ENCODE data around the gene HOXD10.

The HOXD10 gene

DNA sequence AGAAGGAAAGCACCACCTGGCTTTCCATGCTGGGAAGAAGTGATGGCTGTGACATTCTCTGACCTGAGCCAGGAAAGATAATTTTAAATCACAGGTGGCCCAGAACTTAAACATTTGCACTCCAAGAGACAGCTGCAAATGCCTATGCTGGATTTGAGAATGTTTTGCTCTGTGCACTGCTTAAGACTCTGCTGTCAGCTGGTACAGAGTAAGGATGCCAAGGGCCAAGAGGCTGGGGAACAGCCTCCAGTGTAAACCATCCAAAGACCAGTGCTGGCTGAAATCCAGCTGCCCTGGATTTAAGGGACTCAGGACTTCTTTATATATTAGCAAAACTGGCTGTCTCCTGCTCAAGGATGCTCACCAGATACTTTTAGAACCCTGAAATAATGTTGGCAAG lies 16.8 kb downstream of the HOXD10 start:
- no peak for DNase-seq (ENCODE audit: low read depth in 1 of 2, low spot score in 1 of 2)
- in situ Hi-C loops (cut with HindIII; ENCODE audit: low pct_unique_long_range_greater_than_20kb, low sequenced_read_pairs): no loop called here
- TF ChIP-seq JUND (IDR thresholded peaks at IDR 0.05; ENCODE audit: low read depth): no peak

DNA sequence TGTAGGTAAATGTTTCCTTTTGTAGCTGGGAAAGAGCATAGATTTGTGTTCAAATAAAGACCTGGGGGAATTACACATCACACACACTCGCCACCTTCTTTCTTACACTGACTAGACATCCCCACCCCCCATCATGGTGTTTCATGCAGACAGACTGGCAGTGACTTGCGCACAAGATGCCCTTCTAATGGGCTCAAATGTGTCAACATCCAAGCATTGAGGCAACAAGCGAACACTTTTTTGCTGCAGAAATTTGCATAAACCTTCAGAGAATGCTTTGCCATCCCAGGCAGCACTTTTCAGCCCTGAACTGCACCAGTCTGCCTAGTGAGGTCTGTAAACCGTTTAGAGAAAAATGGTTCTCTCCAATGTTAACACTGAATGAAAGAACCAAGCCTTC lies 17.5 kb downstream of the HOXD10 start:
- in situ Hi-C loops (cut with HindIII; ENCODE audit: low pct_unique_long_range_greater_than_20kb, low sequenced_read_pairs): no loop called here
- DNase-seq (ENCODE audit: low read depth in 1 of 2, low spot score in 1 of 2): no peak
- no peak for TF ChIP-seq JUND (IDR thresholded peaks at IDR 0.05; ENCODE audit: low read depth)

DNA sequence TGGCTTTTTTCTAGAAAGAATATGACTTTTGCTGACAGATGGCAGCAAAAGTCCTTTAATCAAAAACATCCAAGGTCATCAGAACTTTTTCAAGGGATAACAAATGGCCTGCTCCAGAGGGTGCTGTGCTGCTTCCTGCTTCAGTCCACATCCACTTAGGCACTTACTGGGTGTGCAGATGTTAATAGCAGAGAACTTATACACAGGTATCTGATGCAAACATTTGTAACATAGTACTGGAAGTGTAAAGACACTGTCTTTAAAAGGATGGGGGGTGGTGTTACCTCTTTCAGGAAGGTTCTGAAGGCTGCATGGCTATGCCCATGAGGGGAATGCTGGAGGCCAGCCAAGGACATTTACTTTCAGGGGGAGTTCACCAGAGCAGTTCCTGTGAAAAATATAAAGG lies 18.5 kb downstream of the HOXD10 start:
- peak in 1 of 2 experiments; percentile 20 for DNase-seq (ENCODE audit: low read depth in 1 of 2, low spot score in 1 of 2)
- no peak for TF ChIP-seq JUND (IDR thresholded peaks at IDR 0.05; ENCODE audit: low read depth)
- in situ Hi-C loops (cut with HindIII; ENCODE audit: low pct_unique_long_range_greater_than_20kb, low sequenced_read_pairs): no loop called here

DNA sequence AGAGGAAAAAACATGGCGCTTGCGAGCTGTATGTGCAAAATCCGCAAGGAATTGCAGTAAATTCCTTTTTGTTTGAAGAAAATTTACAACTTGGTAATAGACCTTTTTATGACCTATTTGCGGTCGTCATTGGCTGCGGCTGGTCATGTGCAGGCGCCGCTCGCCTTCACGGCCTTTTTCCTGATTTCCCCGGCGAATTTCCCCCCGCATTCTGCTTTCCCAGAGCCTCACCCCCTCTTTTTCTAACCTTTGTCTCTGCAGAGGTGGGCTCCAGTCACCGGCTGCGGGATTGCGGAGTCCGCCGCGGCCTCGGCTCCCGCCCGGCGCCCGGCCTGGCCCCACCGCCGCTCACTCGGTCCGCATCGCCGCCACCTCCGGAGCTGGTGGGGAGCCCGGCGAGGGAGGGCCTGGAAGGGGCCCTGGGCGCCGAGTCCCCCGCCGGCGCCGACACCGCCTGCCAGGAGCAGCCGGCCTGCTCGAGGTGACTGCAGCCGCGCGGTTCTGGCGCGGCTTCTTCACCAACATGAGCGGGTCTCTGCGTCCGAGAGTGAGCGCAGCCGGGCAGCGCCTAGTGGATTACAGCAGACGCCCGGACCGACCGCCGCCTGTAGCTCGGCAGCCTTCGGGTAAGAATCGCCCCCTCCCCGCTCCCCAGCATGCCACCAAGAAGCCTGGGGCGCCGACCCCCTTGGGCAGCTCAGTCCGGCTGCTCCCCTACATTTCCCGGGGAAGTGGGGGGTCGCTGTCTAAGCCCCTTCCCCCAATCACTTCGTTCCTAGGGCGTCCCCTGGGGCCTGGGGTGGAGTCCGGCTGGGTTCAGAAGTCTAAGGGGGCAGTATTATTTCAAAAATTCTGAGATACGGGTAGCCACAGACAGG lies 20.0 kb downstream of the HOXD10 start:
- in situ Hi-C loops (cut with HindIII; ENCODE audit: low pct_unique_long_range_greater_than_20kb, low sequenced_read_pairs): no loop called here
- no peak for TF ChIP-seq JUND (IDR thresholded peaks at IDR 0.05; ENCODE audit: low read depth)
- DNase-seq (ENCODE audit: low read depth in 1 of 2, low spot score in 1 of 2): no peak

DNA sequence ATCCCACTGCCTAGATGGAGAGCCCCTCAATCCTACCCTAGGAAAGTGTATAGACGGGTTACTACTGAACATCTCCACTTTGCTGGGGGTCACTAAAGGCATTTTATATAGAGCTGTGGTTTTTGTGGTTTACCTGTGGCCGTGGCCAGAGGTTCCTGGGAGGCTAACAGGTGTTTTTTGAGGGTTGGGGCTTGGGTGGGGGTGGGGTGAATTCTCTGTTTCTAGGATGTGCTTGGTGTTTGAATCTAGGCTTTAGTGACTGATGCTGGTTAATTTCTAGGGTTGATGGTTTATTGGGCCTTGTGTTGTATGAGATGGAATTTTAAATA lies 20.6 kb downstream of the HOXD10 start:
- DNase-seq (ENCODE audit: low read depth in 1 of 2, low spot score in 1 of 2): no peak
- no peak for TF ChIP-seq JUND (IDR thresholded peaks at IDR 0.05; ENCODE audit: low read depth)
- in situ Hi-C loops (cut with HindIII; ENCODE audit: low pct_unique_long_range_greater_than_20kb, low sequenced_read_pairs): no loop called here

DNA sequence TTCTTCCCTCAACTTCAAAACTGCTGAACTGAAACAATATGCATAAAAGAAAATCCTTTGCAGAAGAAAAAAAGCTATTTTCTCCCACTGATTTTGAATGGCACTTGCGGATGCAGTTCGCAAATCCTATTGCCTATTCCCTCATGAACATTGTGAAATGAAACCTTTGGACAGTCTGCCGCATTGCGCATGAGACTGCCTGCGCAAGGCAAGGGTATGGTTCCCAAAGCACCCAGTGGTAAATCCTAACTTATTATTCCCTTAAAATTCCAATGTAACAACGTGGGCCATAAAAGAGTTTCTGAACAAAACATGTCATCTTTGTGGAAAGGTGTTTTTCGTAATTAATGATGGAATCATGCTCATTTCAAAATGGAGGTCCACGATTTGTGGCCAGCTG lies 21.3 kb downstream of the HOXD10 start:
- no peak for TF ChIP-seq JUND (IDR thresholded peaks at IDR 0.05; ENCODE audit: low read depth)
- in situ Hi-C loops (cut with HindIII; ENCODE audit: low pct_unique_long_range_greater_than_20kb, low sequenced_read_pairs): no loop called here
- no peak for DNase-seq (ENCODE audit: low read depth in 1 of 2, low spot score in 1 of 2)

DNA sequence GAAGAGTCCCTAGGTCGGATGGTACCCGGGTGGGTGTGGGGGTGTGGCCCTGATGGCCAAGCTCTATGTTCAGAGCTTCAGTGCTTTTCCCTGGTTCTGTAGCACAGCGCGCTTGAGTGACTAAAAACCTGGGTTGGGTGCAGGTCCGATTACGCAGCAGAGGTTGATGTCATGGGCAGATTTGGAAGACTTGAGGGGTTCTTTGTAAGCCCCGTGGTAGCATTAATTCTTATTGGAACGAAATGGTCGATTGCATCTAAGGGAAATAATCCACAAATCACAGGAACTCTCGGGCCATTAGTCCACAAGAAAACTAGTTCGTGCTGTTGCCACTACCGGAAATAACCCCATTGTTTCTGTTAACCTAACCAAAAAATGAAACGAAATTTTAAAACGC lies 21.9 kb downstream of the HOXD10 start:
- no peak for DNase-seq (ENCODE audit: low read depth in 1 of 2, low spot score in 1 of 2)
- TF ChIP-seq JUND (IDR thresholded peaks at IDR 0.05; ENCODE audit: low read depth): no peak
- in situ Hi-C loops (cut with HindIII; ENCODE audit: low pct_unique_long_range_greater_than_20kb, low sequenced_read_pairs): no loop called here

DNA sequence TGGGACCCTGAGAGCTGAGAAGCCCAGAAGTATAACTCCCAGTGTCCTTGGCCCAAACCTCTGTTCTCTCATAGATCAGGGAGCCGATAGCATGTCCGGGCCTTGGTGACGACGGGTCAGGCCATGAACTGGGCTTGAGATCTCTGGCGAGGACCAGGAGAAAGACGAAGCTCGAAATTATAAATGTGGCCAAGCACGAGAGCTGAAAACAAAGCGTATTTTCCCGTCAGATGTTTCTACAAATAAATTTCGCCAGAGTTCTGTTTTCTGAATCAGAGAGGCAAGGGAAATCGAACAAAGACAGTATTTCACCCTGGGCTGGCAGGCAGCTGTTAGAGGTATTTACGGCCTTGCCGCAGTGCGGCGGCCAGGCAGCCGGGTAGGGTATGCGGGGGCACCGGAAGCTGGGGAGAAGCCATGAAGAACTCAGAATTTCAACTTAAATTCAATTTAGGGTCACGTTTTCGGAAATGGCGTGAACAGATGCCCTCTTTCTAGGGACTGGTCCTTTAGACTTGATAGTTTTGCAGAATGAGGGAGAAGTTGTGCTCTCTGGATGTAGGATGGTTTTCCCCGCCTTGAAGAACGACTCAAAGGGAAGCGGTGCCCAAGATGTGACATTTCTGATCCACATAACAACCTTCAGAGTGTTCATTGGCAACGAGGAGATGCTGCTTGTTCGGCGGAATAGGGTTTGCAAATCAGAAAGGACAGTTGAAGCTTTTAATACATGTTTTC lies 22.5 kb downstream of the HOXD10 start:
- in situ Hi-C loops (cut with HindIII; ENCODE audit: low pct_unique_long_range_greater_than_20kb, low sequenced_read_pairs): no loop called here

DNA sequence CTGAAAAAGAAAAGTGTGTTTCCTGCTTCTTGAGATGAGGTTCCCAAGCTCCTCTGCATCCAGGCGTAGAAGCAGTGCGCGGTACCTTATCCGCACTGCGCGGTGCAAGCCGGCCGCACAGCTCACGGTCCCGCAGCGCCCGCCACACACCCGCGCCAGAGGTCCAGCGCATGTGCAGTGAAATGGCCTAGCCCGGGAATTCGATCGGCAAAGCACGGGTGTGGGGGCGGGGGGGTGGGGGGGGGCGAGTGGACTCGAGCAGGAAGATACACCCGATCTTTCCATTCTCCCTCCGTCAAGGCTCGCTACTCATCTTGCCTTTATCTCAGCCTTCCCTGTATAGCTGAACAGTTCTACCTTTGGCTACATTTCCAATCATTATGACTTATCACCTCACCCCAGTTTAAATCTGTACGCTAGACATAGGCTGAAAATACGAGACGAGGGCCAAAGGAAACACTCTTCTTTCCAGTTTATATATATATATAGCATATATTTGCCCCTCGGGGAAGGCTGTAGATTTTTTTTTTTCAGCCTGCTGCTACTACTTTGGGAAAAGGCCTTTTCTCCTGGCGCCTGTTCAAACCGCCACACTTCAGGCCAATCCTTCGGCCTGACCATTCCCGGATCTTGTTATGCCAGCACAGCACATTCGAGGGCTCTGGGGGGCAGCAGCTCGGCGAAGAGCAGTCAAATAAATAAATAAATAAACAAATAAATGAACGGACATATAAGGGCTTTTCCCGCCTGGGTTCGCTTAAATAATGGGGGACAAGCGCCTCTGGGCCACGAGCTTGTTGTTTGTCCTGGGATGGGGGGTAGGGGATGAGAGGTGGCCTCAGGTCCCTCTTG lies 23.3 kb downstream of the HOXD10 start:
- no peak for TF ChIP-seq JUND (IDR thresholded peaks at IDR 0.05; ENCODE audit: low read depth)
- DNase-seq (ENCODE audit: low read depth in 1 of 2, low spot score in 1 of 2): no peak
- in situ Hi-C loops (cut with HindIII; ENCODE audit: low pct_unique_long_range_greater_than_20kb, low sequenced_read_pairs): no loop called here

More for the DNA sequence above, 22.5 kb downstream of the HOXD10 start:
- TF ChIP-seq JUND (IDR thresholded peaks at IDR 0.05; ENCODE audit: low read depth): no peak
- DNase-seq (ENCODE audit: low read depth in 1 of 2, low spot score in 1 of 2): no peak

DNA sequence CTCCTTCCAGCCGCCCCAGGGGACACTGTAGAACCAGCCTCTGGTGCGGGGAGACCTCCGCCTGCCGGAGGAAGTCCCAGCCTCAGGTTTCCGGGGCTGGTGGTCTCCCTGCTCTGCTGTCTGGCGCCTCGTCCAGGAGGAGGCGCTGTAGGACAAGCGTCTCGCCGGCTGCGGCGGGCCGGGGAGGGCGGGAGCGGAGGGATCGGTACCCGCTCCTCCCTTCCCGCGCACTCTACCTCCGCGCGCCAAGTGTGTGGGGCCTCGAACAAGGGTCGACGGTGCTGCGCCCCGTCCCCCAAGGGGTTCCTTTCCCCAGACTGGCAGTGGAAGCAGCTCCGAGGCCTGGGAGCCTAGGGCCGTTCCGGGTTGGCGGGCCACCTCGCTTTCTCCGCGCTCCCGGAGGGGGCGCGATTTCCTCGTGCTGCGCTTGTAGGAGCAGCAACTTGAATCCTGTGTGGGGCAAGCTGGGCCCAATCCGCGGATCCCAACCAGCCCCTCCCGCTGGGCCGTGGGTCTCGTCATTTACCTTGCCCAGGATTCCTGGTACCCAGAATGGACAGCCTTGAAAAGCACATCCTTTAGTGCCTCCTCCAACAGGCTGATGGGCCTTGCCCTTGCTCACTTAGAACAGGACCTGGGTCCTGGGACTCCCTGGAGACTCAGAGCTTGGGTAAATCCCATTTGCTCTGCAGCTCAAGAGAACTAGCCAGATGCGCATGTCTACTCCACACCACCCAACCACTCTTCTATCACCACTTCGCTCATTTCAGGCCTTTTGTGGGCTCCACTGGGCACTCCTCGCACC lies 24.1 kb downstream of the HOXD10 start:
- peak; percentile 72 to 92 for DNase-seq (ENCODE audit: low read depth in 1 of 2, low spot score in 1 of 2)
- in situ Hi-C loops (cut with HindIII; ENCODE audit: low pct_unique_long_range_greater_than_20kb, low sequenced_read_pairs): no loop called here
- no peak for TF ChIP-seq JUND (IDR thresholded peaks at IDR 0.05; ENCODE audit: low read depth)

DNA sequence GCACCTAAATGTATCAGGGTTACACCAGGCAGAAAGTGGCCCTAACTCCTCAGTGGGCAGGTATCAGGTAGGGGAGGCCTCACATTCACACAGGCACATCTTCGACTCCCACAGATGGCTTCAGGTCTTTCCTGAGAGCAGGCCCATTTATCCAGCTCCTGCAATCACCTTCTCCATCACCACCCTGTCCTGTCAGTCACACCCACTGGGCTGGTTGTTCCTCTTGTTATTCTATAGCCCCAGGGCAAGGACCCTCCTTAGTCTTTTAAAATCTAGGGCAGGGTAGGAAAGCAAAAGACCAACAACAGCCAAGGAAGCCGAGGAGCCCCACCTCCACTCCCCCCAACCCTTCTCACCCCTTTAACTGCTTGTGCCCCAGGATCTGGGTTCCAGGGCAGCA lies 25.7 kb downstream of the HOXD10 start:
- in situ Hi-C loops (cut with HindIII; ENCODE audit: low pct_unique_long_range_greater_than_20kb, low sequenced_read_pairs): no loop called here
- no peak for DNase-seq (ENCODE audit: low read depth in 1 of 2, low spot score in 1 of 2)
- TF ChIP-seq JUND (IDR thresholded peaks at IDR 0.05; ENCODE audit: low read depth): no peak

All from T47D (cell line).